A549 (cell line): ENCODE measurements around the gene LEF1.

Source experiments
- BCL3 ChIP-seq: fragments of >200 bp; sonication (Bioruptor Twin); formaldehyde crosslinking; IDR thresholded peaks from 3 replicates; pipeline ENCODE4 v1.6.1; 2016
- KDM5A ChIP-seq: fragments of 200-600 bp; sonication (generic); IDR thresholded peaks from 2 replicates; pipeline ENCODE4 v1.6.1; 2016; ENCODE audit warnings: antibody characterized with exemption, mild to moderate bottlenecking
- POLR2A ChIP-seq: IDR thresholded peaks from 2 replicates; pipeline ENCODE4 v1.6.1; 2012; ENCODE audit warnings: mild to moderate bottlenecking, low read length
- SREBF2 ChIP-seq: fragments of 450-650 bp; IDR thresholded peaks from 2 replicates; pipeline ENCODE4 v1.6.1; 2014; ENCODE audit warnings: mild to moderate bottlenecking, moderate library complexity
- TF ChIP-seq, protein P1 (sequence below): fragments of >200 bp; sonication (Bioruptor Twin); formaldehyde crosslinking; IDR thresholded peaks from 3 replicates; pipeline ENCODE4 v1.5.1; 2016

GRCh38 chr4:108037884-108038283 is 130.8 kb downstream of the LEF1 start:
- TF ChIP-seq BCL3 (no peak), KDM5A (no peak), POLR2A (no peak), SREBF2 (no peak)
- TF ChIP-seq, protein P1, sequence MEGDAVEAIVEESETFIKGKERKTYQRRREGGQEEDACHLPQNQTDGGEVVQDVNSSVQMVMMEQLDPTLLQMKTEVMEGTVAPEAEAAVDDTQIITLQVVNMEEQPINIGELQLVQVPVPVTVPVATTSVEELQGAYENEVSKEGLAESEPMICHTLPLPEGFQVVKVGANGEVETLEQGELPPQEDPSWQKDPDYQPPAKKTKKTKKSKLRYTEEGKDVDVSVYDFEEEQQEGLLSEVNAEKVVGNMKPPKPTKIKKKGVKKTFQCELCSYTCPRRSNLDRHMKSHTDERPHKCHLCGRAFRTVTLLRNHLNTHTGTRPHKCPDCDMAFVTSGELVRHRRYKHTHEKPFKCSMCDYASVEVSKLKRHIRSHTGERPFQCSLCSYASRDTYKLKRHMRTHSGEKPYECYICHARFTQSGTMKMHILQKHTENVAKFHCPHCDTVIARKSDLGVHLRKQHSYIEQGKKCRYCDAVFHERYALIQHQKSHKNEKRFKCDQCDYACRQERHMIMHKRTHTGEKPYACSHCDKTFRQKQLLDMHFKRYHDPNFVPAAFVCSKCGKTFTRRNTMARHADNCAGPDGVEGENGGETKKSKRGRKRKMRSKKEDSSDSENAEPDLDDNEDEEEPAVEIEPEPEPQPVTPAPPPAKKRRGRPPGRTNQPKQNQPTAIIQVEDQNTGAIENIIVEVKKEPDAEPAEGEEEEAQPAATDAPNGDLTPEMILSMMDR, result no peak
